GM23338 (cell line): ENCODE data around the gene ATXN7. TPM values are rescaled to one million over a fixed set of nuclear protein-coding genes. Genes with fewer than 3 reads are reported as not detected.

Source experiments
- ATAC-seq: fragments of 200-7000 bp; cut with Tn5 transposase; 3 replicates; pipeline ENCODE4 v1.9.1; 2020
- DNase-seq: peaks from one replicate; pipeline ENCODE4 v3.0.0-alpha.2; 2015; ENCODE audit warnings: low spot score
- H2AFZ ChIP-seq: fragments of 200-600 bp; sonication (generic); 2 replicates; pipeline ENCODE4 v1.8.0; 2016; ENCODE audit warnings: antibody characterized with exemption, mild to moderate bottlenecking, moderate library complexity
- H3F3A ChIP-seq: fragments of 200-600 bp; sonication (generic); replicated peaks from 2 replicates; pipeline ENCODE4 v1.8.0; 2017; ENCODE audit warnings: antibody characterized with exemption, mixed run types, low read depth
- H3K27ac ChIP-seq: fragments of 200-600 bp; sonication (generic); 2 replicates; pipeline ENCODE4 v1.6.1; 2016; ENCODE audit warnings: low read depth
- H3K27me3 ChIP-seq: fragments of 200-600 bp; sonication (generic); 2 replicates; pipeline ENCODE4 v1.8.0; 2016; ENCODE audit warnings: mild to moderate bottlenecking, mixed run types, moderate library complexity; ENCODE audit not compliant: insufficient read depth
- H3K36me3 ChIP-seq: fragments of 200-600 bp; sonication (generic); 2 replicates; pipeline ENCODE4 v1.8.0; 2016; ENCODE audit warnings: mild to moderate bottlenecking; ENCODE audit not compliant: insufficient read depth
- H3K4me1 ChIP-seq: fragments of 200-600 bp; sonication (generic); 2 replicates; pipeline ENCODE4 v1.8.0; 2016; ENCODE audit warnings: mild to moderate bottlenecking, moderate library complexity; ENCODE audit not compliant: insufficient read depth
- H3K4me2 ChIP-seq: fragments of 200-600 bp; sonication (generic); 2 replicates; pipeline ENCODE4 v1.7.1; 2017; ENCODE audit warnings: mixed run types
- H3K4me3 ChIP-seq: fragments of 200-600 bp; sonication (generic); 2 replicates; pipeline ENCODE4 v1.6.1; 2016; ENCODE audit warnings: mixed run types
- H3K79me2 ChIP-seq: fragments of 200-600 bp; sonication (generic); replicated peaks from 2 replicates; pipeline ENCODE4 v1.8.0; 2017; ENCODE audit warnings: mild to moderate bottlenecking; ENCODE audit not compliant: insufficient read depth
- H3K9me2 ChIP-seq: fragments of 200-600 bp; sonication (generic); 2 replicates; pipeline ENCODE4 v1.8.0; 2017; ENCODE audit not compliant: insufficient read depth
- H4K20me1 ChIP-seq: fragments of 200-600 bp; sonication (generic); replicated peaks from 2 replicates; pipeline ENCODE4 v1.8.0; 2017; ENCODE audit warnings: mild to moderate bottlenecking; ENCODE audit not compliant: insufficient read depth
- H3K27ac Mint-ChIP-seq: 2 replicates; pipeline ENCODE4 v1.8.0; 2020; ENCODE audit warnings: inconsistent platforms, mild to moderate bottlenecking, moderate library complexity, mixed read lengths
- H3K27me3 Mint-ChIP-seq: 3 replicates; pipeline ENCODE4 v1.8.0; 2022; ENCODE audit warnings: low read depth, mild to moderate bottlenecking, moderate library complexity, mixed read lengths, inconsistent platforms; ENCODE audit not compliant: insufficient read depth, poor library complexity
- H3K36me3 Mint-ChIP-seq: 3 replicates; pipeline ENCODE4 v1.8.0; 2021; ENCODE audit warnings: low read depth, mild to moderate bottlenecking, inconsistent platforms, moderate library complexity, mixed read lengths
- H3K4me1 Mint-ChIP-seq: 3 replicates; pipeline ENCODE4 v1.8.0; 2020; ENCODE audit warnings: mild to moderate bottlenecking, inconsistent platforms, mixed read lengths
- H3K4me3 Mint-ChIP-seq: 3 replicates; pipeline ENCODE4 v1.8.0; 2021; ENCODE audit warnings: moderate library complexity, mild to moderate bottlenecking, inconsistent platforms, mixed read lengths
- H3K9me3 Mint-ChIP-seq: 3 replicates; pipeline ENCODE4 v1.8.0; 2020; ENCODE audit warnings: moderate library complexity, mild to moderate bottlenecking, inconsistent platforms, mixed read lengths
- EZH2 ChIP-seq: fragments of 200-600 bp; sonication (generic); IDR thresholded peaks from one replicate; pipeline ENCODE4 v1.8.0; 2017; ENCODE audit warnings: antibody characterized with exemption, mild to moderate bottlenecking, low read depth; ENCODE audit not compliant: unreplicated experiment
- EZH2phosphoT487 ChIP-seq: fragments of 200-600 bp; sonication (generic); IDR thresholded peaks from one replicate; pipeline ENCODE4 v1.8.1; 2018; ENCODE audit warnings: antibody characterized with exemption; ENCODE audit not compliant: unreplicated experiment
- polyA plus RNA-seq: library from polyadenylated mRNA; unstranded; fragments of >200 nt; fragmentation: Nextera tagmentation; extraction: Ambion mirVana; gene quantifications from 2 replicates; pipeline ENCODE4 v1.2.1, GENCODE V29; 2016
- total RNA-seq: library from RNA; depleted of rRNA; stranded (reverse); fragments of >200 nt; shearing (Covaris generic); gene quantifications from 2 replicates; pipeline ENCODE4 v1.2.3, GENCODE V29; 2014
- TF ChIP-seq, protein P1 (sequence below): fragments of 250-450 bp; sonication (Bioruptor Pico); IDR thresholded peaks from 2 replicates; pipeline ENCODE4 v1.5.0; 2020; ENCODE audit warnings: mild to moderate bottlenecking, moderate library complexity
- TF ChIP-seq, protein P2 (sequence below), 2 experiments: fragments of 200-600 bp in 1 of 2; sonication (generic) in 1 of 2; conservative IDR thresholded peaks; 2 replicates each; pipeline versions ENCODE4 v1.5.1 to v1.6.1; 2016 to 2017; ENCODE audit warnings: antibody characterized with exemption in 2 of 2, low read depth in 2 of 2, mild to moderate bottlenecking in 2 of 2, moderate library complexity in 1 of 2
- TF ChIP-seq, protein P3 (sequence below): IDR thresholded peaks from 2 replicates; pipeline ENCODE4 v1.6.1; 2016; ENCODE audit warnings: antibody characterized with exemption

The ATXN7 gene
- total and polyA plus RNA-seq, 2 experiments from 2014 or later: 4.0 to 17.2 TPM

DNA sequence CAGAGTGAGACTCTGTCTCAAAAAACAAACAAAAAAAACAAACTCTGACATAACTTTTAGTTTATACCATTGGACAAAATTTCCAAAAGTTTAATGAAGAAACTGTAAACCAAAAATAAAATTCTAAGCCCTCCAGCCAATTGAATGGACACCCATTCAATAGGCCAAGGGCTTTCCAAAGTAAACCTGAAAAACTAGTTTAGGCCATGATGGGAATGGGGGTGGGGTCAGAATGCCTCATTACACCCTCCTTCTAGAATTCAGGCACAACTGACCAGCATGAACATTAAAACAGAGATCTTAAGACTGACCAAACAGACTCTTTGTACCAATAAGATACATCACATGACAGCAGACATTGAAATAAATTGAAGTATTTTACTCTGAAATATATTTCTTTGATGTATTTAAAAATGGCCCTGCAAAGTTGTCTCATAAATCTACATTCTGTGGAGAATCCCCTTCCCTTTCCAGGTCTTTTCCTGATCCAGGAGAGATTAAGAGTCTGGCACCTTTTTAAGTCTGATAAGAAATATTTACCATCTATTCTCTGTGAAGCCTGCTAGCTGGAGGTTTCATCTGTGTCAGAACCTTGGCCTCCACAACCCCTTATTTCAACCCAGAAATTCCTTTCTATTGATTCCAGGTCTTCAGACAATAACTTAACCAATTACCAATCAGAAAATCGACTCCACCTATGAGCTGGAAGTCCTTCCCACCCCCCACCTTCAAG is 15.8 kb upstream of the ATXN7 start:
- H3K27ac Mint-ChIP-seq: peak overlapping the region; percentile 29
- Histone ChIP-seq H2AFZ (no peak overlapping the region), H3K9me2 (no peaks in the 10 kb centered on the region), H4K20me1 (no peaks in the 10 kb centered on the region), H3K27ac (peak overlapping the region; percentile 7; the same call in 1 of the 2 replicates), H3K4me3 (0 out of 2 replicates have a peak overlapping the region, but pooled peaks have one; percentile 9), H3K36me3 (no peaks in the 10 kb centered on the region), H3F3A (no peaks in the 10 kb centered on the region), H3K4me2 (peak overlapping the region; percentile 44; the same call in 1 of the 2 replicates), H3K79me2 (peaks cover 29% of the 10 kb centered on the region), H3K27me3 (no peaks in the 10 kb centered on the region), H3K4me1 (peaks cover 23% of the 10 kb centered on the region)
- H3K4me3 Mint-ChIP-seq: peak overlapping the region; percentile 27
- DNase-seq: peak; percentile 68
- peak; percentile 70 for ATAC-seq
- 0 out of 3 replicates have a peak, but pooled peaks cover 3% of the 10 kb centered on the region for H3K36me3 Mint-ChIP-seq
- peaks cover 3% of the 10 kb centered on the region; the same call in 1 of the 3 replicates for H3K9me3 Mint-ChIP-seq
- TF ChIP-seq EZH2phosphoT487: no peak
- no peak for TF ChIP-seq EZH2
- TF ChIP-seq, protein P1, sequence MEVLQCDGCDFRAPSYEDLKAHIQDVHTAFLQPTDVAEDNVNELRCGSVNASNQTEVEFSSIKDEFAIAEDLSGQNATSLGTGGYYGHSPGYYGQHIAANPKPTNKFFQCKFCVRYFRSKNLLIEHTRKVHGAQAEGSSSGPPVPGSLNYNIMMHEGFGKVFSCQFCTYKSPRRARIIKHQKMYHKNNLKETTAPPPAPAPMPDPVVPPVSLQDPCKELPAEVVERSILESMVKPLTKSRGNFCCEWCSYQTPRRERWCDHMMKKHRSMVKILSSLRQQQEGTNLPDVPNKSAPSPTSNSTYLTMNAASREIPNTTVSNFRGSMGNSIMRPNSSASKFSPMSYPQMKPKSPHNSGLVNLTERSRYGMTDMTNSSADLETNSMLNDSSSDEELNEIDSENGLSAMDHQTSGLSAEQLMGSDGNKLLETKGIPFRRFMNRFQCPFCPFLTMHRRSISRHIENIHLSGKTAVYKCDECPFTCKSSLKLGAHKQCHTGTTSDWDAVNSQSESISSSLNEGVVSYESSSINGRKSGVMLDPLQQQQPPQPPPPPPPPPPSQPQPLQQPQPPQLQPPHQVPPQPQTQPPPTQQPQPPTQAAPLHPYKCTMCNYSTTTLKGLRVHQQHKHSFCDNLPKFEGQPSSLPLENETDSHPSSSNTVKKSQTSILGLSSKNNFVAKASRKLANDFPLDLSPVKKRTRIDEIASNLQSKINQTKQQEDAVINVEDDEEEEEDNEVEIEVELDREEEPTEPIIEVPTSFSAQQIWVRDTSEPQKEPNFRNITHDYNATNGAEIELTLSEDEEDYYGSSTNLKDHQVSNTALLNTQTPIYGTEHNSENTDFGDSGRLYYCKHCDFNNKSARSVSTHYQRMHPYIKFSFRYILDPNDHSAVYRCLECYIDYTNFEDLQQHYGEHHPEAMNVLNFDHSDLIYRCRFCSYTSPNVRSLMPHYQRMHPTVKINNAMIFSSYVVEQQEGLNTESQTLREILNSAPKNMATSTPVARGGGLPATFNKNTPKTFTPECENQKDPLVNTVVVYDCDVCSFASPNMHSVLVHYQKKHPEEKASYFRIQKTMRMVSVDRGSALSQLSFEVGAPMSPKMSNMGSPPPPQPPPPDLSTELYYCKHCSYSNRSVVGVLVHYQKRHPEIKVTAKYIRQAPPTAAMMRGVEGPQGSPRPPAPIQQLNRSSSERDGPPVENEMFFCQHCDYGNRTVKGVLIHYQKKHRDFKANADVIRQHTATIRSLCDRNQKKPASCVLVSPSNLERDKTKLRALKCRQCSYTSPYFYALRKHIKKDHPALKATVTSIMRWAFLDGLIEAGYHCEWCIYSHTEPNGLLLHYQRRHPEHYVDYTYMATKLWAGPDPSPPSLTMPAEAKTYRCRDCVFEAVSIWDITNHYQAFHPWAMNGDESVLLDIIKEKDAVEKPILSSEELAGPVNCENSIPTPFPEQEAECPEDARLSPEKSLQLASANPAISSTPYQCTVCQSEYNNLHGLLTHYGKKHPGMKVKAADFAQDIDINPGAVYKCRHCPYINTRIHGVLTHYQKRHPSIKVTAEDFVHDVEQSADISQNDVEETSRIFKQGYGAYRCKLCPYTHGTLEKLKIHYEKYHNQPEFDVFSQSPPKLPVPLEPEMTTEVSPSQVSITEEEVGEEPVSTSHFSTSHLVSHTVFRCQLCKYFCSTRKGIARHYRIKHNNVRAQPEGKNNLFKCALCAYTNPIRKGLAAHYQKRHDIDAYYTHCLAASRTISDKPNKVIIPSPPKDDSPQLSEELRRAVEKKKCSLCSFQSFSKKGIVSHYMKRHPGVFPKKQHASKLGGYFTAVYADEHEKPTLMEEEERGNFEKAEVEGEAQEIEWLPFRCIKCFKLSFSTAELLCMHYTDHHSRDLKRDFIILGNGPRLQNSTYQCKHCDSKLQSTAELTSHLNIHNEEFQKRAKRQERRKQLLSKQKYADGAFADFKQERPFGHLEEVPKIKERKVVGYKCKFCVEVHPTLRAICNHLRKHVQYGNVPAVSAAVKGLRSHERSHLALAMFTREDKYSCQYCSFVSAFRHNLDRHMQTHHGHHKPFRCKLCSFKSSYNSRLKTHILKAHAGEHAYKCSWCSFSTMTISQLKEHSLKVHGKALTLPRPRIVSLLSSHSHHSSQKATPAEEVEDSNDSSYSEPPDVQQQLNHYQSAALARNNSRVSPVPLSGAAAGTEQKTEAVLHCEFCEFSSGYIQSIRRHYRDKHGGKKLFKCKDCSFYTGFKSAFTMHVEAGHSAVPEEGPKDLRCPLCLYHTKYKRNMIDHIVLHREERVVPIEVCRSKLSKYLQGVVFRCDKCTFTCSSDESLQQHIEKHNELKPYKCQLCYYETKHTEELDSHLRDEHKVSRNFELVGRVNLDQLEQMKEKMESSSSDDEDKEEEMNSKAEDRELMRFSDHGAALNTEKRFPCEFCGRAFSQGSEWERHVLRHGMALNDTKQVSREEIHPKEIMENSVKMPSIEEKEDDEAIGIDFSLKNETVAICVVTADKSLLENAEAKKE: peak; percentile 45; the same call in 1 of the 2 replicates
- peaks cover 31% of the 10 kb centered on the region for H3K4me1 Mint-ChIP-seq
- peaks cover 3% of the 10 kb centered on the region for H3K27me3 Mint-ChIP-seq

DNA sequence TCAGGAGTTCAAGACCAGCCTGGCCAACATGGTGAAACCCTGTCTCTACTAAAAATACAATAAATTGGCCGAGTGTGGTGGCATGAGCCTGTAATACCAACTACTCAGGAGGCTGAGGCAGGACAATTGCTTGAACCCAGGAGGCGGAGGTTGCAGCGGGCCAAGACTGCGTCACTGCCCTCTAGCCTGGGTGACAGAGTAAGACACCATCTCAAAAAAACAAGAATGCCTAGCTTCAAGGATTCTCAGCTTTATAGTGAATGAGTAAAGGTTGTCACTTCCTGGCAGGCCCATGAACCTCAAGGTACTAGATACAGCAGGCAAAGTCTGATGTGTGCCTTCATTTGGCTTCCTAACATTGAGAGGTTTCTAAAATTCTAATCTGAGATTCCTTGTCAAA is 14.5 kb upstream of the ATXN7 start:
- no peaks in the 10 kb centered on the region for H3K9me2 ChIP-seq
- H3F3A ChIP-seq: no peaks in the 10 kb centered on the region
- no peak overlapping the region for H3K4me2 ChIP-seq
- H3K27ac ChIP-seq: peak overlapping the region; percentile 3; the same call in 1 of the 2 replicates
- TF ChIP-seq, protein P2, sequence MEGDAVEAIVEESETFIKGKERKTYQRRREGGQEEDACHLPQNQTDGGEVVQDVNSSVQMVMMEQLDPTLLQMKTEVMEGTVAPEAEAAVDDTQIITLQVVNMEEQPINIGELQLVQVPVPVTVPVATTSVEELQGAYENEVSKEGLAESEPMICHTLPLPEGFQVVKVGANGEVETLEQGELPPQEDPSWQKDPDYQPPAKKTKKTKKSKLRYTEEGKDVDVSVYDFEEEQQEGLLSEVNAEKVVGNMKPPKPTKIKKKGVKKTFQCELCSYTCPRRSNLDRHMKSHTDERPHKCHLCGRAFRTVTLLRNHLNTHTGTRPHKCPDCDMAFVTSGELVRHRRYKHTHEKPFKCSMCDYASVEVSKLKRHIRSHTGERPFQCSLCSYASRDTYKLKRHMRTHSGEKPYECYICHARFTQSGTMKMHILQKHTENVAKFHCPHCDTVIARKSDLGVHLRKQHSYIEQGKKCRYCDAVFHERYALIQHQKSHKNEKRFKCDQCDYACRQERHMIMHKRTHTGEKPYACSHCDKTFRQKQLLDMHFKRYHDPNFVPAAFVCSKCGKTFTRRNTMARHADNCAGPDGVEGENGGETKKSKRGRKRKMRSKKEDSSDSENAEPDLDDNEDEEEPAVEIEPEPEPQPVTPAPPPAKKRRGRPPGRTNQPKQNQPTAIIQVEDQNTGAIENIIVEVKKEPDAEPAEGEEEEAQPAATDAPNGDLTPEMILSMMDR (conservative IDR thresholded peaks at IDR 0.05; ENCODE audit: low read depth in 2 of 2): peak; percentile 30 to 41; a peak in 2 of 4 replicates
- TF ChIP-seq, protein P3, sequence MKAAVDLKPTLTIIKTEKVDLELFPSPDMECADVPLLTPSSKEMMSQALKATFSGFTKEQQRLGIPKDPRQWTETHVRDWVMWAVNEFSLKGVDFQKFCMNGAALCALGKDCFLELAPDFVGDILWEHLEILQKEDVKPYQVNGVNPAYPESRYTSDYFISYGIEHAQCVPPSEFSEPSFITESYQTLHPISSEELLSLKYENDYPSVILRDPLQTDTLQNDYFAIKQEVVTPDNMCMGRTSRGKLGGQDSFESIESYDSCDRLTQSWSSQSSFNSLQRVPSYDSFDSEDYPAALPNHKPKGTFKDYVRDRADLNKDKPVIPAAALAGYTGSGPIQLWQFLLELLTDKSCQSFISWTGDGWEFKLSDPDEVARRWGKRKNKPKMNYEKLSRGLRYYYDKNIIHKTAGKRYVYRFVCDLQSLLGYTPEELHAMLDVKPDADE: no peak
- DNase-seq (peak; percentile 36), ATAC-seq (peak; percentile 57)
- H3K27ac Mint-ChIP-seq: no peak overlapping the region
- H3K79me2 ChIP-seq: peaks cover 41% of the 10 kb centered on the region
- H3K4me1 ChIP-seq: peaks cover 25% of the 10 kb centered on the region
- H3K9me3 Mint-ChIP-seq: no peaks in the 10 kb centered on the region
- H3K36me3 Mint-ChIP-seq: 0 out of 3 replicates have a peak, but pooled peaks cover 3% of the 10 kb centered on the region
- H3K27me3 Mint-ChIP-seq: peaks cover 1% of the 10 kb centered on the region
- H3K4me3 Mint-ChIP-seq: no peak overlapping the region
- H2AFZ ChIP-seq: no peak overlapping the region
- no peaks in the 10 kb centered on the region for H4K20me1 ChIP-seq
- H3K36me3 ChIP-seq: no peaks in the 10 kb centered on the region
- H3K4me1 Mint-ChIP-seq: peaks cover 31% of the 10 kb centered on the region
- no peaks in the 10 kb centered on the region for H3K27me3 ChIP-seq
- no peak overlapping the region for H3K4me3 ChIP-seq
